HCT116 (cell line): Measurements from ENCODE around the gene SPATC1L. TPM values are rescaled to one million over a fixed set of nuclear protein-coding genes. Genes with fewer than 3 reads are reported as not detected.

ENCODE experiments used
- ATAC-seq: fragments of 200-7000 bp; cut with Tn5 transposase; 2 replicates; pipeline ENCODE4 v1.9.1; 2020; ENCODE audit warnings: mild to moderate bottlenecking, moderate library complexity
- BruUV-seq: library from RNA; stranded (reverse); fragments of 400-500 nt; replicated peaks from 2 replicates; lab custom pipeline; 2021; lab: Mats Ljungman, UMichigan
- CTCF ChIA-PET: fragments of 300-600 bp; sonication (Branson Sonifier 250); formaldehyde crosslinking; loops from one replicate; lab custom pipeline; 2021; ENCODE audit warnings: antibody characterized with exemption; lab: Charles Lee
- POLR2A ChIA-PET: fragments of 300-600, 350-600 bp; sonication (Branson Sonifier 250); formaldehyde crosslinking; loops from one replicate; lab custom pipeline; 2021; ENCODE audit warnings: antibody characterized with exemption; lab: Charles Lee
- RAD21 ChIA-PET, 2 experiments: fragments of 300-600 bp; sonication (Branson Sonifier 250); formaldehyde crosslinking; loops; one replicate each; lab custom pipeline; 2023; ENCODE audit warnings: low total read pairs in 2 of 2; ENCODE audit not compliant: uncharacterized antibody in 2 of 2, unreplicated experiment in 2 of 2, low non-redundant PET in 1 of 2; lab: Charles Lee
- DNase-seq: peaks from one replicate; pipeline ENCODE4 v3.0.0-alpha.2; 2010; ENCODE audit warnings: low read depth, low spot score
- H2AFZ ChIP-seq: fragments of 200-600 bp; shearing (Covaris generic), sonication (generic); 2 replicates; pipeline ENCODE4 v1.6.1; 2017; ENCODE audit warnings: low read depth, mixed run types, mixed read lengths, antibody characterized with exemption, low read length; ENCODE audit not compliant: poor library complexity, severe bottlenecking
- H3K27ac ChIP-seq: 2 replicates; pipeline ENCODE4 v1.5.1; 2012; ENCODE audit warnings: low read depth, low read length
- H3K27me3 ChIP-seq: fragments of 200-600 bp; sonication (generic); 2 replicates; pipeline ENCODE4 v1.6.1; 2016; ENCODE audit warnings: mixed run types, low read length, mixed read lengths; ENCODE audit not compliant: insufficient read depth
- H3K36me3 ChIP-seq, 2 experiments: fragments of 200-500 bp in 1 of 2; fragments of 200-600 bp in 1 of 2; sonication (Bioruptor generic) in 1 of 2; sonication (generic) in 1 of 2; 2 replicates each; pipeline versions ENCODE4 v1.5.1 to v1.6.1; 2014 to 2016; ENCODE audit warnings: low read length in 2 of 2, inconsistent platforms in 1 of 2, mixed read lengths in 1 of 2, mixed run types in 1 of 2; ENCODE audit not compliant: insufficient read depth in 2 of 2, control insufficient read depth in 1 of 2
- H3K4me1 ChIP-seq, 2 experiments: fragments of 200-600 bp in 1 of 2; sonication (generic) in 1 of 2; 2 replicates each; pipeline versions ENCODE4 v1.5.1 to v1.6.1; 2012 to 2017; ENCODE audit warnings: low read length in 2 of 2, inconsistent platforms in 1 of 2, mild to moderate bottlenecking in 1 of 2, mixed read lengths in 1 of 2, mixed run types in 1 of 2, moderate library complexity in 1 of 2; ENCODE audit not compliant: insufficient read depth in 2 of 2, control insufficient read depth in 1 of 2
- H3K4me2 ChIP-seq: fragments of 200-600 bp; sonication (generic); 2 replicates; pipeline ENCODE4 v1.6.1; 2017; ENCODE audit warnings: mixed run types, low read length, mixed read lengths
- H3K4me3 ChIP-seq, 2 experiments: fragments of 200-600 bp in 1 of 2; sonication (generic) in 1 of 2; replicated peaks in 1 of 2; 2 replicates each; pipeline ENCODE4 v1.5.1; 2011 to 2016; ENCODE audit warnings: low read length in 2 of 2, control low read depth in 1 of 2, low read depth in 1 of 2, mild to moderate bottlenecking in 1 of 2, mixed read lengths in 1 of 2, mixed run types in 1 of 2
- H3K79me2 ChIP-seq: fragments of 200-600 bp; sonication (generic); 2 replicates; pipeline ENCODE4 v1.6.1; 2017; ENCODE audit warnings: mild to moderate bottlenecking, mixed run types, low read length, moderate library complexity, mixed read lengths; ENCODE audit not compliant: insufficient read depth
- H3K9ac ChIP-seq: fragments of 200-600 bp; sonication (generic); 2 replicates; pipeline ENCODE4 v1.6.1; 2016; ENCODE audit warnings: low read length, mixed read lengths
- H3K9me2 ChIP-seq: fragments of 200-600 bp; sonication (generic), shearing (Covaris generic); 2 replicates; pipeline ENCODE4 v1.6.1; 2017; ENCODE audit warnings: mixed run types, mild to moderate bottlenecking, moderate library complexity; ENCODE audit not compliant: insufficient read depth
- H3K9me3 ChIP-seq, 2 experiments: fragments of 200-500 bp in 1 of 2; fragments of 200-600 bp in 1 of 2; sonication (Bioruptor generic) in 1 of 2; sonication (generic) in 1 of 2; 2 replicates each; pipeline ENCODE4 v1.6.1; 2014 to 2017; ENCODE audit warnings: low read length in 2 of 2, mixed read lengths in 2 of 2, inconsistent platforms in 1 of 2, low read depth in 1 of 2, mild to moderate bottlenecking in 1 of 2, mixed run types in 1 of 2, moderate library complexity in 1 of 2; ENCODE audit not compliant: control insufficient read depth in 1 of 2, insufficient read depth in 1 of 2
- H4K20me1 ChIP-seq: fragments of 200-600 bp; sonication (generic), shearing (Covaris generic); 2 replicates; pipeline ENCODE4 v1.6.1; 2017; ENCODE audit warnings: mixed run types, mild to moderate bottlenecking, moderate library complexity; ENCODE audit not compliant: insufficient read depth
- CBX3 ChIP-seq: IDR thresholded peaks from 2 replicates; pipeline ENCODE4 v1.6.1; 2012; ENCODE audit warnings: low read depth
- EGR1 ChIP-seq: IDR thresholded peaks from 2 replicates; pipeline ENCODE4 v1.6.1; 2012; ENCODE audit warnings: low read depth
- ELF1 ChIP-seq: IDR thresholded peaks from 2 replicates; pipeline ENCODE4 v1.6.1; 2012; ENCODE audit warnings: low read depth, borderline replicate concordance
- EZH2 ChIP-seq: fragments of 200-600 bp; sonication (generic); IDR thresholded peaks from 2 replicates; pipeline ENCODE4 v1.6.1; 2017; ENCODE audit warnings: antibody characterized with exemption, mixed run types
- EZH2phosphoT487 ChIP-seq: fragments of 200-600 bp; IDR thresholded peaks from 2 replicates; pipeline ENCODE4 v1.6.1; 2018; ENCODE audit warnings: antibody characterized with exemption, borderline replicate concordance
- FOSL1 ChIP-seq: IDR thresholded peaks from 2 replicates; pipeline ENCODE4 v1.6.1; 2012; ENCODE audit warnings: low read depth
- POLR2A ChIP-seq: IDR thresholded peaks from 2 replicates; pipeline ENCODE4 v1.7.0; 2011; ENCODE audit warnings: borderline replicate concordance; ENCODE audit not compliant: insufficient read depth, insufficient read length; ENCODE audit errors: extremely low read depth
- RAD21 ChIP-seq: IDR thresholded peaks from 2 replicates; pipeline ENCODE4 v1.6.1; 2012; ENCODE audit warnings: low read depth, mild to moderate bottlenecking
- SIN3A ChIP-seq: IDR thresholded peaks from 2 replicates; pipeline ENCODE4 v1.6.1; 2012; ENCODE audit warnings: low read depth
- SRF ChIP-seq: IDR thresholded peaks from 2 replicates; pipeline ENCODE4 v1.6.1; 2012; ENCODE audit warnings: low read depth
- TCF7L2 ChIP-seq: IDR thresholded peaks from 2 replicates; pipeline ENCODE4 v1.7.0; 2011; ENCODE audit warnings: borderline replicate concordance, inconsistent platforms; ENCODE audit not compliant: insufficient read depth, insufficient read length; ENCODE audit errors: extremely low read depth
- YY1 ChIP-seq: IDR thresholded peaks from 2 replicates; pipeline ENCODE4 v1.6.1; 2011; ENCODE audit warnings: low read length, low read depth, moderate library complexity, mild to moderate bottlenecking; ENCODE audit not compliant: insufficient replicate concordance; ENCODE audit errors: extremely low read depth
- ZBTB33 ChIP-seq: IDR thresholded peaks from 2 replicates; pipeline ENCODE4 v1.6.1; 2011; ENCODE audit warnings: mild to moderate bottlenecking, low read length, moderate library complexity; ENCODE audit not compliant: insufficient replicate concordance; ENCODE audit errors: extremely low read depth
- ZFX ChIP-seq: fragments of 450-650 bp; IDR thresholded peaks from 2 replicates; pipeline ENCODE4 v1.6.1; 2017
- ZNF274 ChIP-seq: fragments of 200-500 bp; sonication (Bioruptor generic); IDR thresholded peaks from 2 replicates; pipeline ENCODE4 v1.6.1; 2014; ENCODE audit warnings: mild to moderate bottlenecking, low read depth, low read length, inconsistent platforms
- intact Hi-C: fragments of 100-400 bp; cut with micrococcal nuclease; formaldehyde crosslinking; loops from 2 replicates; pipeline ENCODE4 v1.10.0; 2022
- total RNA-seq: library from RNA; stranded (reverse); gene quantifications from one replicate; pipeline ENCODE4 v1.2.1, GENCODE V29; 2021; ENCODE audit not compliant: unreplicated experiment
- TF ChIP-seq, protein P1 (sequence below): IDR thresholded peaks from 2 replicates; pipeline ENCODE4 v1.6.1; 2012
- TF ChIP-seq, protein P2 (sequence below), 3 experiments: fragments of 200-600 bp in 1 of 3; sonication (generic) in 1 of 3; IDR thresholded peaks in 2 of 3; conservative IDR thresholded peaks in 1 of 3; 2 replicates each; pipeline ENCODE4 v1.5.1; 2012 to 2017; ENCODE audit warnings: low read depth in 2 of 3, low read length in 2 of 3, antibody characterized with exemption in 1 of 3, borderline replicate concordance in 1 of 3, control low read depth in 1 of 3, mild to moderate bottlenecking in 1 of 3, mixed read lengths in 1 of 3, mixed run types in 1 of 3, moderate library complexity in 1 of 3; ENCODE audit not compliant: insufficient read depth in 1 of 3
- TF ChIP-seq, protein P3 (sequence below): IDR thresholded peaks from 2 replicates; pipeline ENCODE4 v1.6.1; 2012

Gene SPATC1L
- total RNA-seq, 1 experiment from 2014 or later, result 1.3 TPM

- ChIA-PET CTCF (no interaction called here), RAD21 (no interaction called here), POLR2A (no interaction called here)
- Histone ChIP-seq H3K4me3 (no peak overlapping the region), H3K4me1 (no peaks in the 10 kb centered on the region), H3K9me2 (no peaks in the 10 kb centered on the region), H3K9ac (no peak overlapping the region), H3K27ac (no peak overlapping the region), H3K27me3 (no peaks in the 10 kb centered on the region), H3K79me2 (no peaks in the 10 kb centered on the region), H2AFZ (no peak overlapping the region), H3K4me2 (no peak overlapping the region), H4K20me1 (no peaks in the 10 kb centered on the region), H3K36me3 (no peaks in the 10 kb centered on the region; a peak in 1 of 4 replicates), H3K9me3 (no peaks in the 10 kb centered on the region)
- TF ChIP-seq FOSL1 (no peak), POLR2A (no peak), ELF1 (no peak), ZFX (no peak), CBX3 (no peak), SRF (no peak), EGR1 (no peak), YY1 (no peak), ZNF274 (no peak), EZH2 (no peak), ZBTB33 (no peak), TCF7L2 (no peak), SIN3A (no peak), EZH2phosphoT487 (no peak), RAD21 (no peak)
- TF ChIP-seq, protein P1, sequence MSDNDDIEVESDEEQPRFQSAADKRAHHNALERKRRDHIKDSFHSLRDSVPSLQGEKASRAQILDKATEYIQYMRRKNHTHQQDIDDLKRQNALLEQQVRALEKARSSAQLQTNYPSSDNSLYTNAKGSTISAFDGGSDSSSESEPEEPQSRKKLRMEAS, result no peak
- TF ChIP-seq, protein P2, sequence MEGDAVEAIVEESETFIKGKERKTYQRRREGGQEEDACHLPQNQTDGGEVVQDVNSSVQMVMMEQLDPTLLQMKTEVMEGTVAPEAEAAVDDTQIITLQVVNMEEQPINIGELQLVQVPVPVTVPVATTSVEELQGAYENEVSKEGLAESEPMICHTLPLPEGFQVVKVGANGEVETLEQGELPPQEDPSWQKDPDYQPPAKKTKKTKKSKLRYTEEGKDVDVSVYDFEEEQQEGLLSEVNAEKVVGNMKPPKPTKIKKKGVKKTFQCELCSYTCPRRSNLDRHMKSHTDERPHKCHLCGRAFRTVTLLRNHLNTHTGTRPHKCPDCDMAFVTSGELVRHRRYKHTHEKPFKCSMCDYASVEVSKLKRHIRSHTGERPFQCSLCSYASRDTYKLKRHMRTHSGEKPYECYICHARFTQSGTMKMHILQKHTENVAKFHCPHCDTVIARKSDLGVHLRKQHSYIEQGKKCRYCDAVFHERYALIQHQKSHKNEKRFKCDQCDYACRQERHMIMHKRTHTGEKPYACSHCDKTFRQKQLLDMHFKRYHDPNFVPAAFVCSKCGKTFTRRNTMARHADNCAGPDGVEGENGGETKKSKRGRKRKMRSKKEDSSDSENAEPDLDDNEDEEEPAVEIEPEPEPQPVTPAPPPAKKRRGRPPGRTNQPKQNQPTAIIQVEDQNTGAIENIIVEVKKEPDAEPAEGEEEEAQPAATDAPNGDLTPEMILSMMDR (IDR thresholded peaks at IDR 0.05 in 2 of 3, conservative IDR thresholded peaks at IDR 0.05 in 1 of 3; ENCODE audit: borderline replicate concordance in 1 of 3, insufficient read depth in 1 of 3, low read depth in 2 of 3, low read length in 2 of 3), result no peak
- TF ChIP-seq, protein P3, sequence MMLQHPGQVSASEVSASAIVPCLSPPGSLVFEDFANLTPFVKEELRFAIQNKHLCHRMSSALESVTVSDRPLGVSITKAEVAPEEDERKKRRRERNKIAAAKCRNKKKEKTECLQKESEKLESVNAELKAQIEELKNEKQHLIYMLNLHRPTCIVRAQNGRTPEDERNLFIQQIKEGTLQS, result no peak
- no peak for ATAC-seq
- DNase-seq, result no peak
- intact Hi-C loops, result no loop called here
- BruUV-seq, result no TSS peak
Measured at GRCh38 chr21:46122758-46123683, 61.2 kb downstream of the SPATC1L start.
